ENCODE measurements around the gene CLEC3A.

DNA sequence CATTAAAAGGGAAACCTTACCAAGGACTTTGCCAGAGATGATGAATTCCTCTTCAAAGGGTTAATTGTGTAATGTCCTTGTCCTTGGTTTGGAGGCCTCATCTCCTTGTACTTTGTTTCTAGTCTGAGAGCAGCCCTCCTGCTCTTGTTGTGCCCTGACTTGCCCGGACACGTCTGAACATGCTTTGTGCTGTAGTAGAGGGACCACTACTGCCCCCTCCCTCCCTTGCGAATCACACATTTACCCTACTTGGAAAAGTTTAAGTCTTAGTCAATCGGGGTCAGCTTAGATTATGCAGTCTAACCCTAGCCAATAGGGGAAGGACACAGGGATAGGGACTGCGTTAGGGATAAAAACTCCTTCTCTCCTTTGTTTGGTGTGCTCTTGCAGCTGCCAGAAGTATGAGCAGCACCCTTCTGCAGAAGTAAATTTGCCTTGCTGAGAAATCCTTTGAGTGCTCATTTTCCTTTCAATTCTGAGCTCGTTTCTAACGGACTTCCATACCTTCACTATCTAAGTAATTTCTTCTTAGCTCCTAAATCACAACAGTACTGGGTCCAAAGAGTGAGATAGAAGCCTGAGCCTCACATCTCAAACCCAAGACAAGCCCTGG, 26.4 kb upstream of the CLEC3A start:
- TF ChIP-seq, protein P1, sequence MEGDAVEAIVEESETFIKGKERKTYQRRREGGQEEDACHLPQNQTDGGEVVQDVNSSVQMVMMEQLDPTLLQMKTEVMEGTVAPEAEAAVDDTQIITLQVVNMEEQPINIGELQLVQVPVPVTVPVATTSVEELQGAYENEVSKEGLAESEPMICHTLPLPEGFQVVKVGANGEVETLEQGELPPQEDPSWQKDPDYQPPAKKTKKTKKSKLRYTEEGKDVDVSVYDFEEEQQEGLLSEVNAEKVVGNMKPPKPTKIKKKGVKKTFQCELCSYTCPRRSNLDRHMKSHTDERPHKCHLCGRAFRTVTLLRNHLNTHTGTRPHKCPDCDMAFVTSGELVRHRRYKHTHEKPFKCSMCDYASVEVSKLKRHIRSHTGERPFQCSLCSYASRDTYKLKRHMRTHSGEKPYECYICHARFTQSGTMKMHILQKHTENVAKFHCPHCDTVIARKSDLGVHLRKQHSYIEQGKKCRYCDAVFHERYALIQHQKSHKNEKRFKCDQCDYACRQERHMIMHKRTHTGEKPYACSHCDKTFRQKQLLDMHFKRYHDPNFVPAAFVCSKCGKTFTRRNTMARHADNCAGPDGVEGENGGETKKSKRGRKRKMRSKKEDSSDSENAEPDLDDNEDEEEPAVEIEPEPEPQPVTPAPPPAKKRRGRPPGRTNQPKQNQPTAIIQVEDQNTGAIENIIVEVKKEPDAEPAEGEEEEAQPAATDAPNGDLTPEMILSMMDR (IDR thresholded peaks at IDR 0.05): no peak
- no peak for TF ChIP-seq POLR2A (IDR thresholded peaks at IDR 0.05)
- TF ChIP-seq POLR2AphosphoS5 (IDR thresholded peaks at IDR 0.05; ENCODE audit: insufficient read depth in 1 of 2, low read depth in 1 of 2): no peak

Data from vagina (tissue), 2 donors.